HepG2 (cell line): ENCODE measurements around the gene MT1G. TPM values are rescaled to one million over a fixed set of nuclear protein-coding genes. Genes with fewer than 3 reads are reported as not detected.

ENCODE experiments used
- ARID4A ChIP-seq: sonication (generic); formaldehyde crosslinking; IDR thresholded peaks from 2 replicates; pipeline ENCODE4 v1.5.0; 2020; ENCODE audit warnings: mild to moderate bottlenecking, missing genetic modification reagents, borderline replicate concordance
- ARNT2 ChIP-seq: sonication (generic); formaldehyde crosslinking; IDR thresholded peaks from 2 replicates; pipeline ENCODE4 v1.8.0; 2022; ENCODE audit warnings: mild to moderate bottlenecking, low read depth, missing genetic modification reagents, moderate library complexity
- BRF2 ChIP-seq: sonication (generic); formaldehyde crosslinking; IDR thresholded peaks from 2 replicates; pipeline ENCODE4 v1.8.1; 2022; ENCODE audit warnings: mild to moderate bottlenecking, missing genetic modification reagents
- CBX2 ChIP-seq, 2 experiments: fragments of 200-600 bp in 1 of 2; sonication (generic); formaldehyde crosslinking in 1 of 2; IDR thresholded peaks; 2 replicates each; pipeline versions ENCODE4 v1.7.0 to v1.8.1; 2018 to 2022; ENCODE audit warnings: low read depth in 2 of 2, low read length in 1 of 2, mild to moderate bottlenecking in 1 of 2, missing genetic modification reagents in 1 of 2
- CENPX ChIP-seq: sonication (generic); formaldehyde crosslinking; IDR thresholded peaks from 2 replicates; pipeline ENCODE4 v1.9.0; 2021; ENCODE audit warnings: mild to moderate bottlenecking, missing genetic modification reagents, moderate library complexity
- EED ChIP-seq: sonication (generic); formaldehyde crosslinking; IDR thresholded peaks from 2 replicates; pipeline ENCODE4 v1.5.0; 2020; ENCODE audit warnings: mild to moderate bottlenecking, missing genetic modification reagents
- ELF3 ChIP-seq: IDR thresholded peaks from 2 replicates; pipeline ENCODE4 v1.6.1; 2016; ENCODE audit warnings: missing genetic modification reagents, missing compliant biosample characterization
- GFI1 ChIP-seq: sonication (generic); formaldehyde crosslinking; IDR thresholded peaks from 2 replicates; pipeline ENCODE4 v1.5.0; 2020; ENCODE audit warnings: missing genetic modification reagents, mild to moderate bottlenecking, borderline replicate concordance
- GMEB1 ChIP-seq: sonication (generic); formaldehyde crosslinking; IDR thresholded peaks from 2 replicates; pipeline ENCODE4 v1.5.1; 2020; ENCODE audit warnings: missing genetic modification reagents, mild to moderate bottlenecking, borderline replicate concordance
- MAF1 ChIP-seq: sonication (generic); formaldehyde crosslinking; IDR thresholded peaks from 2 replicates; pipeline ENCODE4 v1.5.0; 2020; ENCODE audit warnings: missing genetic modification reagents, borderline replicate concordance
- MZF1 ChIP-seq: sonication (generic); formaldehyde crosslinking; IDR thresholded peaks from 2 replicates; pipeline ENCODE4 v1.8.1; 2023; ENCODE audit warnings: mild to moderate bottlenecking, missing genetic modification reagents, borderline replicate concordance
- RBM22 ChIP-seq: fragments of 200-400 bp; formaldehyde crosslinking; optimal IDR thresholded peaks from 2 replicates; pipeline ENCODE3; 2017; ENCODE audit warnings: mild to moderate bottlenecking, low read length, moderate library complexity
- RFXAP ChIP-seq: sonication (generic); formaldehyde crosslinking; IDR thresholded peaks from 2 replicates; pipeline ENCODE4 v1.4.0; 2020; ENCODE audit warnings: missing genetic modification reagents, borderline replicate concordance
- SALL2 ChIP-seq: sonication (generic); formaldehyde crosslinking; IDR thresholded peaks from 2 replicates; pipeline ENCODE4 v1.8.1; 2023; ENCODE audit warnings: mild to moderate bottlenecking, missing genetic modification reagents, inconsistent platforms
- ZNF30 ChIP-seq: sonication (generic); formaldehyde crosslinking; IDR thresholded peaks from 2 replicates; pipeline ENCODE4 v1.5.0; 2020; ENCODE audit warnings: mild to moderate bottlenecking, missing genetic modification reagents
- ZNF484 ChIP-seq: sonication (generic); formaldehyde crosslinking; IDR thresholded peaks from 2 replicates; pipeline ENCODE4 v1.5.1; 2020; ENCODE audit warnings: mild to moderate bottlenecking, low read depth, missing genetic modification reagents, borderline replicate concordance
- ZNF572 ChIP-seq: sonication (generic); formaldehyde crosslinking; IDR thresholded peaks from 2 replicates; pipeline ENCODE4 v1.5.1; 2020; ENCODE audit warnings: mild to moderate bottlenecking, missing genetic modification reagents
- ZNF605 ChIP-seq: sonication (generic); formaldehyde crosslinking; IDR thresholded peaks from 2 replicates; pipeline ENCODE4 v1.8.0; 2022; ENCODE audit warnings: mild to moderate bottlenecking, missing genetic modification reagents
- ZNF619 ChIP-seq: sonication (generic); formaldehyde crosslinking; IDR thresholded peaks from 2 replicates; pipeline ENCODE4 v1.4.0; 2020; ENCODE audit warnings: mild to moderate bottlenecking, missing genetic modification reagents
- ZNF724P ChIP-seq: sonication (generic); formaldehyde crosslinking; IDR thresholded peaks from 2 replicates; pipeline ENCODE4 v1.8.0; 2022; ENCODE audit warnings: missing genetic modification reagents, borderline replicate concordance
- ZNF775 ChIP-seq: sonication (generic); formaldehyde crosslinking; IDR thresholded peaks from 2 replicates; pipeline ENCODE4 v1.4.0; 2020; ENCODE audit warnings: missing genetic modification reagents, mild to moderate bottlenecking, moderate library complexity, borderline replicate concordance
- polyA plus RNA-seq, 8 experiments: library from polyadenylated mRNA; depleted of rRNA in 3 of 8; stranded (reverse) in 7 of 8; unstranded in 1 of 8; fragments of >200 nt; fragmentation: Illumina TruSeq in 4 of 8; extraction: Trizol in 4 of 8; gene quantifications; 2 replicates each; pipeline versions ENCODE4 v1.2.1 to v1.2.3, GENCODE V29; 2011 to 2016; ENCODE audit warnings: low read depth in 4 of 8, missing spikeins in 1 of 8, mixed read lengths in 1 of 8; ENCODE audit not compliant: insufficient read depth in 1 of 8
- total RNA-seq, 5 experiments: library from RNA; depleted of rRNA; stranded (reverse); fragments of >200 nt; fragmentation: Illumina TruSeq; extraction: Trizol; gene quantifications; 2 replicates each; pipeline ENCODE4 v1.2.3, GENCODE V29; 2016; ENCODE audit warnings: low read depth in 1 of 5

Gene MT1G
- total and polyA plus RNA-seq, 2 of the 13 experiments (the other 11 are each of a cell fraction or from before 2014, with no cell fraction given), result 3.6 to 377 TPM

- TF ChIP-seq ZNF775 (CRISPR knock-in tag) (no peak), ZNF30 (no peak), ZNF484 (CRISPR knock-in tag) (no peak), GMEB1 (no peak; the same call in 1 of the 2 replicates), EED (no peak), ZNF572 (CRISPR knock-in tag) (peak; percentile 83; the same call in 1 of the 2 replicates), RBM22 (no peak), CENPX (no peak), SALL2 (CRISPR knock-in tag) (no peak), MZF1 (no peak), CBX2 (IDR thresholded peaks at IDR 0.05; ENCODE audit: low read depth, low read length) (no peak), CBX2 (CRISPR knock-in tag; IDR thresholded peaks at IDR 0.05; ENCODE audit: low read depth) (peak; percentile 58; the same call in 1 of the 2 replicates), ZNF724P (peak; percentile 51; the same call in 1 of the 2 replicates), ELF3 (CRISPR knock-in tag) (no peak), ZNF605 (CRISPR knock-in tag) (peak; percentile 81; the same call in 1 of the 2 replicates), ARNT2 (CRISPR knock-in tag) (peak; percentile 67; the same call in 1 of the 2 replicates), ARID4A (peak; percentile 37; the same call in 1 of the 2 replicates), RFXAP (CRISPR knock-in tag) (no peak), MAF1 (no peak), BRF2 (CRISPR knock-in tag) (no peak), GFI1 (CRISPR knock-in tag) (no peak), ZNF619 (CRISPR knock-in tag) (no peak)
Observed at GRCh38 chr16:56643080-56643778, 24.6 kb downstream of the MT1G start (continued).
